Neural progenitor cell (in vitro differentiated cells): ENCODE results near the gene ADAMTSL1. TPM values are rescaled to one million over a fixed set of nuclear protein-coding genes. Genes with fewer than 3 reads are reported as not detected.

Experiments used
- DNase-seq: peaks from one replicate; pipeline ENCODE4 v3.0.0-alpha.2; 2016; ENCODE audit warnings: low spot score
- H2AFZ ChIP-seq: fragments of 200-600 bp; sonication (generic); replicated peaks from 2 replicates; pipeline ENCODE4 v1.6.1; 2016; ENCODE audit warnings: antibody characterized with exemption
- H3F3A ChIP-seq: fragments of 200-600 bp; sonication (generic); 2 replicates; pipeline ENCODE4 v1.6.1; 2016; ENCODE audit warnings: antibody characterized with exemption, low read depth
- H3K27ac ChIP-seq: fragments of 200-600 bp; sonication (generic); 2 replicates; pipeline ENCODE4 v1.5.1; 2016; ENCODE audit warnings: mild to moderate bottlenecking
- H3K27me3 ChIP-seq: fragments of 200-600 bp; sonication (generic); 2 replicates; pipeline ENCODE4 v1.6.1; 2016; ENCODE audit warnings: mild to moderate bottlenecking, moderate library complexity
- H3K36me3 ChIP-seq: fragments of 200-600 bp; sonication (generic); 2 replicates; pipeline ENCODE4 v1.5.1; 2016
- H3K4me1 ChIP-seq: fragments of 200-600 bp; sonication (generic); 2 replicates; pipeline ENCODE4 v1.6.1; 2016; ENCODE audit warnings: mixed run types
- H3K4me2 ChIP-seq: fragments of 200-600 bp; sonication (generic); 2 replicates; pipeline ENCODE4 v1.6.1; 2016
- H3K4me3 ChIP-seq: fragments of 200-600 bp; sonication (generic); 2 replicates; pipeline ENCODE4 v1.5.1; 2016
- H3K79me2 ChIP-seq: fragments of 200-600 bp; sonication (generic); 2 replicates; pipeline ENCODE4 v1.6.1; 2016; ENCODE audit warnings: low read depth
- H3K9ac ChIP-seq: fragments of 200-600 bp; sonication (generic); 2 replicates; pipeline ENCODE4 v1.6.1; 2016
- H3K9me3 ChIP-seq: fragments of 200-600 bp; sonication (generic); 2 replicates; pipeline ENCODE4 v1.5.1; 2016; ENCODE audit warnings: low read depth
- H4K20me1 ChIP-seq: fragments of 200-600 bp; sonication (generic); 2 replicates; pipeline ENCODE4 v1.6.1; 2016; ENCODE audit warnings: low read depth
- H3K27ac Mint-ChIP-seq: 3 replicates; pipeline ENCODE4 v1.8.0; 2021; ENCODE audit warnings: mixed read lengths
- H3K27me3 Mint-ChIP-seq: 2 replicates; pipeline ENCODE4 v1.8.0; 2022; ENCODE audit warnings: low read depth, mild to moderate bottlenecking, inconsistent platforms, moderate library complexity, mixed read lengths; ENCODE audit not compliant: insufficient read depth
- H3K36me3 Mint-ChIP-seq: 3 replicates; pipeline ENCODE4 v1.8.0; 2021; ENCODE audit warnings: mixed read lengths
- H3K4me1 Mint-ChIP-seq: 3 replicates; pipeline ENCODE4 v1.8.0; 2021; ENCODE audit warnings: mixed read lengths
- H3K4me3 Mint-ChIP-seq: 3 replicates; pipeline ENCODE4 v1.8.0; 2021; ENCODE audit warnings: mild to moderate bottlenecking, moderate library complexity, mixed read lengths
- H3K9me3 Mint-ChIP-seq: 3 replicates; pipeline ENCODE4 v1.8.0; 2020; ENCODE audit warnings: mixed read lengths
- EZH2 ChIP-seq: fragments of 200-600 bp; sonication (generic); IDR thresholded peaks from 2 replicates; pipeline ENCODE4 v1.6.1; 2017; ENCODE audit warnings: antibody characterized with exemption, mild to moderate bottlenecking, moderate library complexity
- EZH2phosphoT487 ChIP-seq: fragments of 200-600 bp; sonication (generic); IDR thresholded peaks from 2 replicates; pipeline ENCODE4 v1.6.1; 2017; ENCODE audit warnings: antibody characterized with exemption
- total RNA-seq: library from RNA; depleted of rRNA; stranded (reverse); fragments of >200 nt; gene quantifications from 2 replicates; pipeline ENCODE4 v1.2.3, GENCODE V29; 2015; ENCODE audit warnings: low replicate concordance
- TF ChIP-seq, protein P1 (sequence below): fragments of 200-600 bp; sonication (generic); IDR thresholded peaks from 2 replicates; pipeline ENCODE4 v1.5.1; 2017; ENCODE audit warnings: antibody characterized with exemption, mild to moderate bottlenecking

The ADAMTSL1 gene
- total RNA-seq, 1 donor from 2014 or later, result 0.73 TPM

DNA sequence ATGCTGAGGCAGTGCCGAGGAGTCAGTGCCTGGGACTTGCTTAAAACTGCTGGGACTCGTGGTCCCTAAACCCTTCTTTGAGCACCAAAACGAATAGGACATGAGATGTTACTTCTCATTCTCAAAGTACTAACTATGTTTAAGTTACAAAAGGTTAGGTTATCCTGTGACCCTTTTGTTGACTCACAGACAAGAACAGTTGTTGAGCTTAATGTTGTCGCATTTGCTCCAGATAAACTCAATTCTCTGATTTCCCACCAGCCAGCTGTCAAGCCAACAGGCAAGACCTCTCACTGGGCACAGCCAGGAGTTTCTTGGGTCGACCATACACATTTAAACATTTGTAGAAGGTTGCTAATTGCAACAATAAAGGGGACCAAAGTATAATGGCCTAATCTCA is 249.4 kb downstream of the ADAMTSL1 start:
- no peak overlapping the region for H3K4me2 ChIP-seq
- no peak for TF ChIP-seq EZH2
- TF ChIP-seq, protein P1, sequence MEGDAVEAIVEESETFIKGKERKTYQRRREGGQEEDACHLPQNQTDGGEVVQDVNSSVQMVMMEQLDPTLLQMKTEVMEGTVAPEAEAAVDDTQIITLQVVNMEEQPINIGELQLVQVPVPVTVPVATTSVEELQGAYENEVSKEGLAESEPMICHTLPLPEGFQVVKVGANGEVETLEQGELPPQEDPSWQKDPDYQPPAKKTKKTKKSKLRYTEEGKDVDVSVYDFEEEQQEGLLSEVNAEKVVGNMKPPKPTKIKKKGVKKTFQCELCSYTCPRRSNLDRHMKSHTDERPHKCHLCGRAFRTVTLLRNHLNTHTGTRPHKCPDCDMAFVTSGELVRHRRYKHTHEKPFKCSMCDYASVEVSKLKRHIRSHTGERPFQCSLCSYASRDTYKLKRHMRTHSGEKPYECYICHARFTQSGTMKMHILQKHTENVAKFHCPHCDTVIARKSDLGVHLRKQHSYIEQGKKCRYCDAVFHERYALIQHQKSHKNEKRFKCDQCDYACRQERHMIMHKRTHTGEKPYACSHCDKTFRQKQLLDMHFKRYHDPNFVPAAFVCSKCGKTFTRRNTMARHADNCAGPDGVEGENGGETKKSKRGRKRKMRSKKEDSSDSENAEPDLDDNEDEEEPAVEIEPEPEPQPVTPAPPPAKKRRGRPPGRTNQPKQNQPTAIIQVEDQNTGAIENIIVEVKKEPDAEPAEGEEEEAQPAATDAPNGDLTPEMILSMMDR, result no peak
- TF ChIP-seq EZH2phosphoT487, result no peak
- H3K27me3 ChIP-seq, result no peaks in the 10 kb centered on the region
- Mint-ChIP-seq H3K27me3 (peaks cover 4% of the 10 kb centered on the region), H3K4me3 (no peak overlapping the region), H3K4me1 (peaks cover 16% of the 10 kb centered on the region), H3K27ac (no peak overlapping the region), H3K36me3 (no peaks in the 10 kb centered on the region), H3K9me3 (no peaks in the 10 kb centered on the region)
- no peak overlapping the region for H3K27ac ChIP-seq
- H3K4me1 ChIP-seq, result no peaks in the 10 kb centered on the region
- H3K79me2 ChIP-seq, result no peaks in the 10 kb centered on the region
- H3K36me3 ChIP-seq, result no peaks in the 10 kb centered on the region
- H3K9me3 ChIP-seq, result no peaks in the 10 kb centered on the region
- H3K4me3 ChIP-seq, result no peak overlapping the region
- no peaks in the 10 kb centered on the region for H3F3A ChIP-seq
- no peak overlapping the region for H2AFZ ChIP-seq
- H3K9ac ChIP-seq, result no peak overlapping the region
- H4K20me1 ChIP-seq, result no peaks in the 10 kb centered on the region
- DNase-seq, result no peak

DNA sequence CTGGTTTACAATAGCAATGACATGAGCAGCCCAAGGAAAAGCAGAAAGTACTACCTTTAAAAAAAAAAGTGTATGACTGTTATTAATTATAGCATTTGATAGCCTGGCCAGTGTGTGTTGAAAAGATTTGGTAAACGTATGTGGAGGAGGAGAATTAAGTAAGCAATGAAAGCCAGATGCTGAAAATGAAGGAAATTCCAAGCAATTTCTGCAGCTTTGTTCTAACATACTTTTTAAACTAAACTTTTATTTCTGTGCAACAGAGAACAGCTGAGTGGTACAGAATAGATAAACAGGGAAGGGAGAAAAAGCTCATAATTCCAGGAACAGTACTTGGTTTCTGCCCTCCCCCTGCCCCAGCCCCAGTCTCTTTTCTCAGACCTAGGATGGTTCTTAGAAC is 252.6 kb downstream of the ADAMTSL1 start:
- Mint-ChIP-seq H3K27me3 (peaks cover 2% of the 10 kb centered on the region), H3K9me3 (no peaks in the 10 kb centered on the region), H3K4me1 (peaks cover 8% of the 10 kb centered on the region), H3K4me3 (no peak overlapping the region), H3K36me3 (no peaks in the 10 kb centered on the region), H3K27ac (no peak overlapping the region)
- Histone ChIP-seq H3K4me1 (no peaks in the 10 kb centered on the region), H3K27ac (no peak overlapping the region), H3F3A (no peaks in the 10 kb centered on the region), H3K36me3 (no peaks in the 10 kb centered on the region), H4K20me1 (no peaks in the 10 kb centered on the region), H3K79me2 (no peaks in the 10 kb centered on the region), H3K9ac (no peak overlapping the region), H3K9me3 (no peaks in the 10 kb centered on the region), H3K4me2 (no peak overlapping the region), H3K4me3 (no peak overlapping the region), H2AFZ (peak overlapping the region; percentile 5), H3K27me3 (no peaks in the 10 kb centered on the region)
- TF ChIP-seq, protein P1, result no peak
- no peak for TF ChIP-seq EZH2phosphoT487
- TF ChIP-seq EZH2, result no peak
- no peak for DNase-seq

DNA sequence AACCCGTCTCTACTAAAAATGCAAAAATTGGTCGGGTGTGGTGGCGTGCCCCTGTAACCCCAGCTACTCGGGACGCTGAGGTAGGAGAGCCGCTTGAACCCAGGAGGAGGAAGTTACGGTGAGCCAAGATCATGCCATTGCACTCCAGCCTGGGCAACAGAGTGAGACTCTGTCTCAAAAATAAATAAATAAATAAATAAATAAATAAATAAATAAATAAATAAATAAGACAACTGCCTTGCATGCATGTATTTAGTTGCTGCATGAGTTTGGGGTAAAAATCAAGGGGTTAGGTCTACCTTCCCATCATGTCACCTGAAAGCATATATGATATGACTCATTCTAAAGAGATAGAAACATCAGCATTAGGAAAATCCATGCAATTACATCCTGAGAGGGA is 254.0 kb downstream of the ADAMTSL1 start:
- no peaks in the 10 kb centered on the region for H4K20me1 ChIP-seq
- TF ChIP-seq, protein P1, result no peak
- TF ChIP-seq EZH2, result no peak
- no peak for TF ChIP-seq EZH2phosphoT487
- H3K27ac Mint-ChIP-seq, result no peak overlapping the region
- H3K9ac ChIP-seq, result no peak overlapping the region
- H3K4me3 Mint-ChIP-seq, result no peak overlapping the region
- no peak for DNase-seq
- no peaks in the 10 kb centered on the region for H3K27me3 ChIP-seq
- no peaks in the 10 kb centered on the region for H3K79me2 ChIP-seq
- H2AFZ ChIP-seq, result no peak overlapping the region
- no peak overlapping the region for H3K4me3 ChIP-seq
- H3K4me1 ChIP-seq, result no peaks in the 10 kb centered on the region
- no peaks in the 10 kb centered on the region for H3K36me3 Mint-ChIP-seq
- peaks cover 3% of the 10 kb centered on the region for H3K4me1 Mint-ChIP-seq
- no peaks in the 10 kb centered on the region for H3K9me3 Mint-ChIP-seq
- H3K27ac ChIP-seq, result no peak overlapping the region
- H3K4me2 ChIP-seq, result no peak overlapping the region
- H3F3A ChIP-seq, result no peaks in the 10 kb centered on the region
- no peaks in the 10 kb centered on the region for H3K36me3 ChIP-seq
- H3K27me3 Mint-ChIP-seq, result no peaks in the 10 kb centered on the region
- no peaks in the 10 kb centered on the region for H3K9me3 ChIP-seq

DNA sequence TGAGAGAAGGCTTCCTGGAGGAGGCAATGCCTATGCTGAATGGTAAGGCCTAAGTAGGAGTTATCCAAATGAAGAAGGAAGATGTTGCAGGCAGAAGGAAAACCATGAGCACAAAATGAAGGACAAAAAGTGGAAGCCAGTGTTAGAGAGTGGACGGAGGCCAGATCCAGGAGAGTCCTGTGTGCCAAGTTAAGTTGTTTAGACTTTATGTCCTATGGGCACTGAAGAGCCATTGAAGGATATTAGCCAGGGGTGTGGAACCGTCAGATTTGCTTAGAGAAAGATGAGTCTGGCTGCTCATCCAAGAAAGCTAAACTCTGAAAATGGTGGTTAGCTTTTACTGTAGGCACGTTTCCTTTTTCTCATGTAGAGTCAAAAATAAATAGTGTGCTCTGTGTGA is 254.7 kb downstream of the ADAMTSL1 start:
- H3K36me3 ChIP-seq, result no peaks in the 10 kb centered on the region
- Mint-ChIP-seq H3K4me3 (no peak overlapping the region), H3K4me1 (peaks cover 3% of the 10 kb centered on the region), H3K27me3 (no peaks in the 10 kb centered on the region), H3K27ac (no peak overlapping the region), H3K9me3 (no peaks in the 10 kb centered on the region), H3K36me3 (no peaks in the 10 kb centered on the region)
- H3K4me3 ChIP-seq, result no peak overlapping the region
- H3K9ac ChIP-seq, result no peak overlapping the region
- H2AFZ ChIP-seq, result no peak overlapping the region
- no peak overlapping the region for H3K27ac ChIP-seq
- no peak overlapping the region for H3K4me2 ChIP-seq
- H3K27me3 ChIP-seq, result no peaks in the 10 kb centered on the region
- H3K79me2 ChIP-seq, result no peaks in the 10 kb centered on the region
- TF ChIP-seq EZH2 (no peak), EZH2phosphoT487 (no peak)
- TF ChIP-seq, protein P1, result no peak
- H4K20me1 ChIP-seq, result no peaks in the 10 kb centered on the region
- H3K4me1 ChIP-seq, result no peaks in the 10 kb centered on the region
- no peak for DNase-seq
- no peaks in the 10 kb centered on the region for H3F3A ChIP-seq
- H3K9me3 ChIP-seq, result no peaks in the 10 kb centered on the region
